GM23338 (cell line): Measurements from ENCODE around the gene SNX3.
"Not testable (repeated sequence)": the region's sequence is repeated elsewhere in the genome, so short reads cannot be mapped to it uniquely, and the experiment has no call there.

Experiments
- CREB1 ChIP-seq: fragments of 250-450 bp; sonication (Bioruptor Pico); IDR thresholded peaks from 2 replicates; pipeline ENCODE4 v1.5.0; 2020; ENCODE audit warnings: low read depth, mild to moderate bottlenecking, moderate library complexity
- EZH2 ChIP-seq: fragments of 200-600 bp; sonication (generic); IDR thresholded peaks from one replicate; pipeline ENCODE4 v1.8.0; 2017; ENCODE audit warnings: antibody characterized with exemption, mild to moderate bottlenecking, low read depth; ENCODE audit not compliant: unreplicated experiment
- EZH2phosphoT487 ChIP-seq: fragments of 200-600 bp; sonication (generic); IDR thresholded peaks from one replicate; pipeline ENCODE4 v1.8.1; 2018; ENCODE audit warnings: antibody characterized with exemption; ENCODE audit not compliant: unreplicated experiment
- JUNB ChIP-seq: IDR thresholded peaks from one replicate; pipeline ENCODE4 v1.6.1; 2016; ENCODE audit warnings: antibody characterized with exemption; ENCODE audit not compliant: unreplicated experiment
- NANOG ChIP-seq: IDR thresholded peaks from 2 replicates; pipeline ENCODE4 v1.6.1; 2016; ENCODE audit warnings: antibody characterized with exemption, borderline replicate concordance
- POLR2AphosphoS5 ChIP-seq: IDR thresholded peaks from 2 replicates; pipeline ENCODE4 v1.6.1; 2016; ENCODE audit warnings: antibody characterized with exemption, low read depth
- STAT1 ChIP-seq: IDR thresholded peaks from one replicate; pipeline ENCODE4 v1.6.1; 2016; ENCODE audit warnings: antibody characterized with exemption; ENCODE audit not compliant: unreplicated experiment
- TF ChIP-seq, protein P1 (sequence below), 2 experiments: fragments of 200-600 bp in 1 of 2; sonication (generic) in 1 of 2; conservative IDR thresholded peaks; 2 replicates each; pipeline versions ENCODE4 v1.5.1 to v1.6.1; 2016 to 2017; ENCODE audit warnings: antibody characterized with exemption in 2 of 2, low read depth in 2 of 2, mild to moderate bottlenecking in 2 of 2, moderate library complexity in 1 of 2
- TF ChIP-seq, protein P2 (sequence below): IDR thresholded peaks from one replicate; pipeline ENCODE4 v1.6.1; 2018; ENCODE audit warnings: antibody characterized with exemption; ENCODE audit not compliant: unreplicated experiment

DNA sequence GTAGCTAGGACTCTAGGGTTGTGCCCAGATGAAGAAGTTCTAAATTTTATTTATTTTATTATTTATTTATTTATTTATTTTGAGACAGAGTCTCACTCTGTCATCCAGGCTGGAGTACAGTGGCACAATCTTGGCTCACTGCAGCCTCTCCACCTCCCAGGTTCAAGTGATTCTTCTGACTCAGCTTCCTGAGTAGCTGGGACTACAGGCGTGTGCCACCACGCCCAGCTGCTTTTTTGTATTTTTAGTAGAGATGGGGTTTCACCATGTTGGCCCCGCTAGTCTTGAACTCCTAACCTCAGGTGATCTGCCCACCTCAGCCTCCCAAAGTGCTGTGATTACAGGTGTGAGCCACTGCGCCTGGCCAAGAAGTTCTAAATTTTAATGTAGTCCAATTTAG lies 47.8 kb upstream of the SNX3 start:
- TF ChIP-seq CREB1 (CRISPR knock-in tag); EZH2phosphoT487; POLR2AphosphoS5; EZH2; JUNB; NANOG; STAT1: not testable (repeated sequence)
- TF ChIP-seq, protein P1, sequence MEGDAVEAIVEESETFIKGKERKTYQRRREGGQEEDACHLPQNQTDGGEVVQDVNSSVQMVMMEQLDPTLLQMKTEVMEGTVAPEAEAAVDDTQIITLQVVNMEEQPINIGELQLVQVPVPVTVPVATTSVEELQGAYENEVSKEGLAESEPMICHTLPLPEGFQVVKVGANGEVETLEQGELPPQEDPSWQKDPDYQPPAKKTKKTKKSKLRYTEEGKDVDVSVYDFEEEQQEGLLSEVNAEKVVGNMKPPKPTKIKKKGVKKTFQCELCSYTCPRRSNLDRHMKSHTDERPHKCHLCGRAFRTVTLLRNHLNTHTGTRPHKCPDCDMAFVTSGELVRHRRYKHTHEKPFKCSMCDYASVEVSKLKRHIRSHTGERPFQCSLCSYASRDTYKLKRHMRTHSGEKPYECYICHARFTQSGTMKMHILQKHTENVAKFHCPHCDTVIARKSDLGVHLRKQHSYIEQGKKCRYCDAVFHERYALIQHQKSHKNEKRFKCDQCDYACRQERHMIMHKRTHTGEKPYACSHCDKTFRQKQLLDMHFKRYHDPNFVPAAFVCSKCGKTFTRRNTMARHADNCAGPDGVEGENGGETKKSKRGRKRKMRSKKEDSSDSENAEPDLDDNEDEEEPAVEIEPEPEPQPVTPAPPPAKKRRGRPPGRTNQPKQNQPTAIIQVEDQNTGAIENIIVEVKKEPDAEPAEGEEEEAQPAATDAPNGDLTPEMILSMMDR (conservative IDR thresholded peaks at IDR 0.05; ENCODE audit: low read depth in 2 of 2): not testable (repeated sequence)
- TF ChIP-seq, protein P2, sequence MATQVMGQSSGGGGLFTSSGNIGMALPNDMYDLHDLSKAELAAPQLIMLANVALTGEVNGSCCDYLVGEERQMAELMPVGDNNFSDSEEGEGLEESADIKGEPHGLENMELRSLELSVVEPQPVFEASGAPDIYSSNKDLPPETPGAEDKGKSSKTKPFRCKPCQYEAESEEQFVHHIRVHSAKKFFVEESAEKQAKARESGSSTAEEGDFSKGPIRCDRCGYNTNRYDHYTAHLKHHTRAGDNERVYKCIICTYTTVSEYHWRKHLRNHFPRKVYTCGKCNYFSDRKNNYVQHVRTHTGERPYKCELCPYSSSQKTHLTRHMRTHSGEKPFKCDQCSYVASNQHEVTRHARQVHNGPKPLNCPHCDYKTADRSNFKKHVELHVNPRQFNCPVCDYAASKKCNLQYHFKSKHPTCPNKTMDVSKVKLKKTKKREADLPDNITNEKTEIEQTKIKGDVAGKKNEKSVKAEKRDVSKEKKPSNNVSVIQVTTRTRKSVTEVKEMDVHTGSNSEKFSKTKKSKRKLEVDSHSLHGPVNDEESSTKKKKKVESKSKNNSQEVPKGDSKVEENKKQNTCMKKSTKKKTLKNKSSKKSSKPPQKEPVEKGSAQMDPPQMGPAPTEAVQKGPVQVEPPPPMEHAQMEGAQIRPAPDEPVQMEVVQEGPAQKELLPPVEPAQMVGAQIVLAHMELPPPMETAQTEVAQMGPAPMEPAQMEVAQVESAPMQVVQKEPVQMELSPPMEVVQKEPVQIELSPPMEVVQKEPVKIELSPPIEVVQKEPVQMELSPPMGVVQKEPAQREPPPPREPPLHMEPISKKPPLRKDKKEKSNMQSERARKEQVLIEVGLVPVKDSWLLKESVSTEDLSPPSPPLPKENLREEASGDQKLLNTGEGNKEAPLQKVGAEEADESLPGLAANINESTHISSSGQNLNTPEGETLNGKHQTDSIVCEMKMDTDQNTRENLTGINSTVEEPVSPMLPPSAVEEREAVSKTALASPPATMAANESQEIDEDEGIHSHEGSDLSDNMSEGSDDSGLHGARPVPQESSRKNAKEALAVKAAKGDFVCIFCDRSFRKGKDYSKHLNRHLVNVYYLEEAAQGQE: not testable (repeated sequence)
